HEK293T (cell line): ENCODE results near the gene KANK2.

Experiments used
- CTCF ChIA-PET: fragments of 350-600 bp; formaldehyde crosslinking; extraction: SDS; loops from one replicate; lab custom pipeline; 2021; ENCODE audit warnings: antibody characterized with exemption, inconsistent platforms; lab: Yijun Ruan, JAX
- POLR2A ChIA-PET: fragments of 350-600 bp; formaldehyde crosslinking; extraction: SDS; loops from one replicate; lab custom pipeline; 2020; ENCODE audit warnings: antibody characterized with exemption, inconsistent platforms; lab: Yijun Ruan, JAX
- DNase-seq: peaks from one replicate; pipeline ENCODE4 v3.0.0; 2012; ENCODE audit warnings: mixed read lengths; ENCODE audit errors: extremely low spot score
- ARNT ChIP-seq: fragments of 450-650 bp; IDR thresholded peaks from 2 replicates; pipeline ENCODE4 v1.6.1; 2017; ENCODE audit warnings: mild to moderate bottlenecking
- BHLHE40 ChIP-seq: fragments of 450-650 bp; IDR thresholded peaks from 2 replicates; pipeline ENCODE4 v1.6.1; 2016; ENCODE audit warnings: mild to moderate bottlenecking, moderate library complexity, borderline replicate concordance
- CTBP1 ChIP-seq: fragments of 450-650 bp; IDR thresholded peaks from 2 replicates; pipeline ENCODE4 v1.6.1; 2016; ENCODE audit warnings: borderline replicate concordance
- ELF4 ChIP-seq: fragments of 450-650 bp; IDR thresholded peaks from 2 replicates; pipeline ENCODE4 v1.6.1; 2017; ENCODE audit warnings: antibody characterized with exemption
- FOXA1 ChIP-seq: fragments of 450-650 bp; IDR thresholded peaks from 2 replicates; pipeline ENCODE4 v1.6.1; 2016; ENCODE audit warnings: mild to moderate bottlenecking
- FOXK2 ChIP-seq: fragments of 450-650 bp; IDR thresholded peaks from 2 replicates; pipeline ENCODE4 v1.6.1; 2016; ENCODE audit warnings: mild to moderate bottlenecking
- FOXM1 ChIP-seq: fragments of 450-650 bp; IDR thresholded peaks from 2 replicates; pipeline ENCODE4 v1.6.1; 2017; ENCODE audit warnings: mild to moderate bottlenecking, borderline replicate concordance
- HDGF ChIP-seq: fragments of 450-650 bp; IDR thresholded peaks from 2 replicates; pipeline ENCODE4 v1.6.1; 2017; ENCODE audit warnings: antibody characterized with exemption, borderline replicate concordance
- L3MBTL2 ChIP-seq: fragments of 450-650 bp; conservative IDR thresholded peaks from 2 replicates; pipeline ENCODE4 v1.6.1; 2016; ENCODE audit warnings: mild to moderate bottlenecking
- LEF1 ChIP-seq: fragments of 450-650 bp; IDR thresholded peaks from 2 replicates; pipeline ENCODE4 v1.6.1; 2017; ENCODE audit warnings: mild to moderate bottlenecking, borderline replicate concordance
- NFRKB ChIP-seq: fragments of 450-650 bp; IDR thresholded peaks from 2 replicates; pipeline ENCODE4 v1.6.1; 2016; ENCODE audit warnings: mild to moderate bottlenecking, moderate library complexity
- PKNOX1 ChIP-seq: fragments of 450-650 bp; IDR thresholded peaks from 2 replicates; pipeline ENCODE4 v1.6.1; 2016
- SP1 ChIP-seq: fragments of 450-650 bp; IDR thresholded peaks from 2 replicates; pipeline ENCODE4 v1.6.1; 2017
- SUZ12 ChIP-seq: fragments of 450-650 bp; IDR thresholded peaks from 2 replicates; pipeline ENCODE4 v1.6.1; 2016; ENCODE audit warnings: mild to moderate bottlenecking
- TARDBP ChIP-seq: fragments of 450-650 bp; IDR thresholded peaks from 2 replicates; pipeline ENCODE4 v1.6.1; 2016
- ZNF384 ChIP-seq: fragments of 450-650 bp; IDR thresholded peaks from 2 replicates; pipeline ENCODE4 v1.6.1; 2016

The KANK2 gene

DNA sequence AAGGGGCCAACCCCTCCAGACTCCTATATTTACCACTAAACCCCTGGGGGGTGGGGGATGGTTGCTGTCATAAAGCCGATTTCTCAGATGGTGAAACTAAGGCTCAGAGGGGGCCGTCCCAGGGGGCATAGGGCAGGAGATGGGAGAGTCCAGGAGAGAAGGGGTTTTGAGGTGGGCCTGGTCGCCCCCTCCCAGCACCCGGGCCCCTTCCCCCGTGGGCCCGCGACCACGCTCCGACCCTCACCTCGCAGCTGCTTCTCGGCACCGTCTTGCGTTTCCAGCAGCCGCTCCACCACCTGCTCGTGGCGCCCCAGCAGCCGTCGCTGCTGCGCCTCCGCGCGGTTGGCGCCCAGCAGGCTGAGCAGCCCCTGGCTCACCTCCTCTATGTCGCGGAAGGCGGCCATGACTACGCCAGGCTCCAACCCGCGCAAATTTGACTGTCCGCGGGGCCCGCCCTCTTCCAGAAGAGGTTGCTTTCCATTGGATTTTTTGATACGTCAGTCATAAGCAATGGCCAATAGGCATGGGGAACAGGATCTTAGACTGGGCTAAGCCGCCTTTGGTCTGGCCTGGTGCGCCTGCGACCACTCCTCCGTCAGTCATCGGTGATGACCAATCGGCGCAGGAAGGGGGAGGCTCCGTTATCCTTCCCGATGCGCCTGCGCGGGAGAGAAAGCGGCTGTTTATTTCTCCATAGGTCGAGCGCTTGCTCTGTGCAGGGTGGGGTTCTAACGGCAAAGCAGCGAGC is 41.8 kb downstream of the KANK2 start, which contains the start of gene SPC24:
SPC24 (minus strand) TSS at position 410 of the 748 bp plus-strand sequence; CDS start at position 404, 6 bp downstream.
- CTCF ChIA-PET = no interaction called here
- peak; percentile 100 for DNase-seq
- TF ChIP-seq NFRKB = peak; percentile 54; the same call in 1 of the 2 replicates
- TF ChIP-seq HDGF = no peak
- TF ChIP-seq FOXM1 = no peak
- TF ChIP-seq SP1 = no peak
- peak; percentile 63 for TF ChIP-seq ELF4
- no peak for TF ChIP-seq SUZ12
- TF ChIP-seq CTBP1 = no peak
- TF ChIP-seq LEF1 = no peak
- no peak for TF ChIP-seq BHLHE40
- peak; percentile 69 for TF ChIP-seq L3MBTL2
- TF ChIP-seq TARDBP = no peak
- TF ChIP-seq ZNF384 = no peak
- peak; percentile 84 for TF ChIP-seq FOXK2
- TF ChIP-seq ARNT = no peak
- peak; percentile 100 for TF ChIP-seq PKNOX1
- TF ChIP-seq FOXA1 = no peak
- POLR2A ChIA-PET = interaction anchor here (1.0 to 3.8 kb wide), 8 partner anchors 8 to 67 kb away, joined by 3 to 26 read pairs (median 5); no protein-coding TSS in a partner anchor

GRCh38 chr19:11154683-11155047 is 42.7 kb downstream of the KANK2 start:
- TF ChIP-seq HDGF (no peak), SP1 (no peak), SUZ12 (no peak), L3MBTL2 (no peak), CTBP1 (no peak), NFRKB (no peak), ZNF384 (no peak), FOXK2 (no peak), FOXA1 (no peak), BHLHE40 (no peak), TARDBP (no peak)
- ChIA-PET CTCF (no interaction called here), POLR2A (interaction anchor here (0.6 to 3.8 kb wide), 5 partner anchors 9 to 32 kb away, joined by 3 to 26 read pairs (median 5); no protein-coding TSS in a partner anchor)
- DNase-seq = no peak

- no peak for DNase-seq
- POLR2A ChIA-PET = interaction anchor here (1.5 kb wide), 1 partner anchor 45 kb away, joined by 4 read pairs; no protein-coding TSS in a partner anchor
- no peak for TF ChIP-seq SUZ12
- no peak for TF ChIP-seq NFRKB
- TF ChIP-seq PKNOX1 = no peak
- no peak for TF ChIP-seq TARDBP
- no peak for TF ChIP-seq LEF1
- TF ChIP-seq FOXM1 = no peak
- no peak for TF ChIP-seq SP1
- no peak for TF ChIP-seq CTBP1
- no peak for TF ChIP-seq ZNF384
- TF ChIP-seq BHLHE40 = no peak
- no peak for TF ChIP-seq FOXK2
- no peak for TF ChIP-seq HDGF
- no peak for TF ChIP-seq L3MBTL2
- no peak for TF ChIP-seq ARNT
- no peak for TF ChIP-seq FOXA1
- TF ChIP-seq ELF4 = no peak
- CTCF ChIA-PET = no interaction called here
Observed at GRCh38 chr19:11152318-11153062, 44.9 kb downstream of the KANK2 start.

DNA sequence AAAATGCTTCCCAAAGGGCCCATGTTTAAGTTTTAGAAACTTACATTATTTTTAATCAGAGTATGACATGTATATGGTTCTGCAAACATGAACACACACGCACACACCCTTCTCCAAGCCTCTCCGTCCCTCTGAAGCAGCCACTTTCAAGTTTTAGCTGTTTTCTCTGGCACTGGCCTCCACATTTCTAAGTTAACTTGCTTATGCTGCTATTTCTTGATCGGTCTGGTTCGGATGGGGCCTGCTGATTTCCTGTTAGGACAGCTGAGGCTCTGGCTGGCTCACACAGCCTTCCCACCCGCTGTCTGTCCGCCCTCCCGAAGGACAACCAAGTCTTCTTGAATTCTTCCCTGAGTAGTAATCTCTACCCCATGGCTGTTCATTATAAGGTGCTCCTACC is 46.2 kb downstream of the KANK2 start:
- CTCF ChIA-PET = no interaction called here
- POLR2A ChIA-PET = no interaction called here
- TF ChIP-seq CTBP1 (no peak), PKNOX1 (no peak), ARNT (no peak), FOXA1 (no peak), L3MBTL2 (no peak), SP1 (no peak), HDGF (no peak), LEF1 (no peak), ELF4 (no peak), FOXM1 (no peak)
- DNase-seq = no peak

- TF ChIP-seq LEF1 (no peak), BHLHE40 (no peak), TARDBP (no peak), NFRKB (no peak), FOXM1 (no peak), HDGF (no peak), CTBP1 (no peak), PKNOX1 (no peak), ZNF384 (no peak), SUZ12 (no peak), FOXA1 (no peak), ARNT (no peak), ELF4 (no peak), FOXK2 (no peak), L3MBTL2 (no peak), SP1 (no peak)
- ChIA-PET POLR2A (no interaction called here), CTCF (no interaction called here)
- no peak for DNase-seq
Observed at GRCh38 chr19:11148001-11148400, 49.3 kb downstream of the KANK2 start.
